GM18499 (cell line): ENCODE measurements around the gene RNF26.
"Not testable (repeated sequence)": the region's sequence is repeated elsewhere in the genome, so short reads cannot be mapped to it uniquely, and the experiment has no call there.

Experiments
- ATAC-seq: cut with Tn5 transposase; IDR thresholded peaks from one replicate; pipeline ENCODE4 v1.9.1; 2021; ENCODE audit warnings: moderate number of reproducible peaks; ENCODE audit not compliant: insufficient read depth, unreplicated experiment

Gene RNF26

DNA sequence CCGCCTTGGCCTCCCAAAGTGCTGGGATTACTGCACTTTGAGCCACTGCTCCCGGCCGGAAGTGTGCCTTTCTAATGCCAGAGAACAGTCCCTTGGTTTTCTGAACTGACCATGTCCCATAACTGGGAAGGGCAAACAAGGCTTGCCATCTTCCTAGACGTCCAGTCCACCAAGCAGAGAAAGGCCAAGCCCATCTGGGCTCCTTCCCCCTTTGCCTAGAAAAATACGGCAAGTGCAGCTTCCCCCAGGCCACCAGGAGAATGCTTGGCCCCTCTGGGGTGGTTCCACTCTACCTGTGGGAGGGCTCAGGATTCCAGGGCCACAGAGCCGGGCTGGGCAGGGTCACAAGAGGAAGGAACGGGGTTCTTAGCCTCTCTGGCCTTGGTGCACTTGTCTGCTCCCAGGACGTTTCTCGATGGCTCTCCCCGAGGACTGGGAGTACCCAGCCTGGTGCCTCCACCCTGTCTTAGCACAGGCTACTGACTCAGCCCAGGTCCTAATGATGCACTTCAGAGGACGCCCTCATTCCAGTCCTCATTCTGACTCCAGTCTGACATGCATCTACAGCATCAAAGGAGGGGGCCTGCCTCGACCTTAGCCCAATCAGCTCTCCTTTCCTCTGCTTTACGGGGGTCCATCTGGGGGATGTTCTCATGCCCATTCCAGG, 46.0 kb downstream of the RNF26 start:
- ATAC-seq = no peak

- no peak for ATAC-seq
Measured at GRCh38 chr11:119380827-119381180, 46.5 kb downstream of the RNF26 start.

DNA sequence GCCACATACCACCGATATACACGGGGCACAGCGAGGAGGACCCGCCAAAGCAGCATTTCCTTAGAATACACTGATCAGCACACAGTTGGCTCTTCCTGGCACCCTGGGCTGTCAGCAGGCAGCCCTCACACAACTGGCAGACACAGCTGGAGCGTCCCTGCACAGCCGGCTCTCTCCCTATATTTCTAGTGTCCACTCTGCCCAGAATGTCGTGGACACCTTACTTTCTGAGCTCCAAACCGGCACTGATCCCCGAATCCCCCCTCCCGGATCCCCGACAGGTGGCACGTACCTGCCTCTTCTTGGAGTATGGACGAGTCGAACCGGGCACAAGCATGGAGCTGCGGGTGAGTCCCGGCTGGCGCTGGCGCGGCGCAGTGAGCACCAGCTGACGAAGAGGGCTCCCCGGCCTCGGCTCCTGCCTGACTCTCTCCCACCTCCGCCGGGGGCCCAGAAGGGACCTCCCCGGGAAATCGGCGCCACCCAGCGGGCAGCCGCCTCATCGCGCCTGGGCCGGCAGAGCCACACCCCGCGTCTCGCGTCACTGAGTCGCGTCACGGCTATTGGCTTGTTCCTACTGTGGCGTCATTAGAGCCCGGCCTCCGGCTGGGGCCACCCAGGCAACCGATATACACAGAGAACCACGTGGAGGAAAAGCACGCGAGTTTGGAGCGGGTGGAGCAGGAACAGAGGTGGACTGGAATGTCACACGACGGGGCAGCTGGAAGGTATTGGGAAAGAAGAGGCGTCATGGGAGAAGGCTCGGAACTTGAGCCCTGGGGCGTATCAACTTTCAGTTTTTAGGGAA, 47.1 kb downstream of the RNF26 start, which contains the start of gene USP2:
Gene USP2 (minus strand): TSS at position 510 of the 808 bp plus-strand sequence. CDS start 8,210 bp downstream, outside the sequence.
- ATAC-seq = peak; percentile 71

- no peak for ATAC-seq
Measured at GRCh38 chr11:119382101-119382500, 47.8 kb downstream of the RNF26 start.

DNA sequence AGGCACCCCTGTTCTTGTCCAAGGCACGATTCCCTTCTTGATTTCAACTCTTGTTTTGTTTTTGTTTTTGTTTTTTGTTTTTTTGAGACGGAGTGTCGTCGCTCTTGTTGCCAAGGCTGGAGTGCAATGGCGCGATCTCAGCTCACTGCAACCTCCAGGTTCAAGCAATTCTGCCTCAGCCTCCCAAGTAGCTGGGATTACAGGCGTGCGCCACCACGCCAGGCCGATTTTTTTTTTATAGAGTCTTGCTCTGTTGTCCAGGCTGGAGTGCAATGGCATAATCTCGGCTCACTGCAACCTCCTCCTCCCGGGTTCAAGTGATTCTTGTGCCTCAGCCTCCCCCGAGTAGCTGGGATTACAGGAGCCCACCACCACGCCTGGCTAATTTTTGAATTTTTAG, 48.2 kb downstream of the RNF26 start:
- not testable (repeated sequence) for ATAC-seq

GRCh38 chr11:119384332-119384731, 50.0 kb downstream of the RNF26 start:
- ATAC-seq = no peak
